Fibroblast of skin of back (primary cell): ENCODE results near the gene PCBP3.
"Not testable (repeated sequence)": the region's sequence is repeated elsewhere in the genome, so short reads cannot be mapped to it uniquely, and the experiment has no call there.

Experiments
- DNase-seq: peaks from one replicate; pipeline ENCODE4 v3.0.0-alpha.2; 2013

The PCBP3 gene

GRCh38 chr21:45973475-45974072, 330.0 kb downstream of the PCBP3 start:
- DNase-seq, result peak; percentile 89

- DNase-seq, result peak; percentile 88
Measured at GRCh38 chr21:45974073-45975019, 330.8 kb downstream of the PCBP3 start.

- peak; percentile 69 for DNase-seq
Measured at GRCh38 chr21:45975020-45975666, 331.6 kb downstream of the PCBP3 start.

- DNase-seq, result not testable (repeated sequence)
Measured at GRCh38 chr21:45975667-45976409, 332.3 kb downstream of the PCBP3 start.

- no peak for DNase-seq
Measured at GRCh38 chr21:45976701-45977311, 333.3 kb downstream of the PCBP3 start.

- DNase-seq, result peak; percentile 69
Measured at GRCh38 chr21:45977396-45977795, 333.9 kb downstream of the PCBP3 start.

GRCh38 chr21:45979141-45979631, 335.7 kb downstream of the PCBP3 start:
- DNase-seq, result peak; percentile 77

GRCh38 chr21:45979651-45980050, 336.1 kb downstream of the PCBP3 start:
- DNase-seq, result no peak

GRCh38 chr21:45980271-45980670, 336.7 kb downstream of the PCBP3 start:
- DNase-seq, result no peak

- DNase-seq, result no peak
Measured at GRCh38 chr21:45980697-45981096, 337.2 kb downstream of the PCBP3 start.

- peak; percentile 93 for DNase-seq
Measured at GRCh38 chr21:45981151-45982091, 337.9 kb downstream of the PCBP3 start, which contains the start of gene COL6A1. Gene COL6A1, plus strand, starts transcription at chr21:45981770. Its CDS starts 81 bp downstream, at chr21:45981851.

- no peak for DNase-seq
Measured at GRCh38 chr21:45982092-45982757, 338.7 kb downstream of the PCBP3 start.

- no peak for DNase-seq
Measured at GRCh38 chr21:45982758-45983648, 339.5 kb downstream of the PCBP3 start.

GRCh38 chr21:45983649-45983965, 340.1 kb downstream of the PCBP3 start:
- no peak for DNase-seq

- DNase-seq, result no peak
Measured at GRCh38 chr21:45983981-45984551, 340.5 kb downstream of the PCBP3 start.

- DNase-seq, result no peak
Measured at GRCh38 chr21:45984584-45985095, 341.1 kb downstream of the PCBP3 start.

- DNase-seq, result no peak
Measured at GRCh38 chr21:45985471-45986315, 342.2 kb downstream of the PCBP3 start.
